ENCODE measurements around the gene SPEG. TPM values are rescaled to one million over a fixed set of nuclear protein-coding genes. Genes with fewer than 3 reads are reported as not detected.

SPEG gene
- total and polyA plus RNA-seq, 2 experiments from 2014 or later: 12.6 to 32.4 TPM

DNA sequence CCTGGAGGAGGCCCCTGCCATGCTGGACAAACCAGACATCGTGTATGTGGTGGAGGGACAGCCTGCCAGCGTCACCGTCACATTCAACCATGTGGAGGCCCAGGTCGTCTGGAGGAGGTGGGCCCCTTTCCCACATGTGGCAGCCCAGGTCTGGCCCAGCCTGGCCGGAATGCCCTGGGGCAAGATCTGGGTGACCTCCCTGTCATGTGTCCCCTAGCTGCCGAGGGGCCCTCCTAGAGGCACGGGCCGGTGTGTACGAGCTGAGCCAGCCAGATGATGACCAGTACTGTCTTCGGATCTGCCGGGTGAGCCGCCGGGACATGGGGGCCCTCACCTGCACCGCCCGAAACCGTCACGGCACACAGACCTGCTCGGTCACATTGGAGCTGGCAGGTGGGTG, 38.9 kb downstream of the SPEG start (continued):
- TF ChIP-seq, protein P1, sequence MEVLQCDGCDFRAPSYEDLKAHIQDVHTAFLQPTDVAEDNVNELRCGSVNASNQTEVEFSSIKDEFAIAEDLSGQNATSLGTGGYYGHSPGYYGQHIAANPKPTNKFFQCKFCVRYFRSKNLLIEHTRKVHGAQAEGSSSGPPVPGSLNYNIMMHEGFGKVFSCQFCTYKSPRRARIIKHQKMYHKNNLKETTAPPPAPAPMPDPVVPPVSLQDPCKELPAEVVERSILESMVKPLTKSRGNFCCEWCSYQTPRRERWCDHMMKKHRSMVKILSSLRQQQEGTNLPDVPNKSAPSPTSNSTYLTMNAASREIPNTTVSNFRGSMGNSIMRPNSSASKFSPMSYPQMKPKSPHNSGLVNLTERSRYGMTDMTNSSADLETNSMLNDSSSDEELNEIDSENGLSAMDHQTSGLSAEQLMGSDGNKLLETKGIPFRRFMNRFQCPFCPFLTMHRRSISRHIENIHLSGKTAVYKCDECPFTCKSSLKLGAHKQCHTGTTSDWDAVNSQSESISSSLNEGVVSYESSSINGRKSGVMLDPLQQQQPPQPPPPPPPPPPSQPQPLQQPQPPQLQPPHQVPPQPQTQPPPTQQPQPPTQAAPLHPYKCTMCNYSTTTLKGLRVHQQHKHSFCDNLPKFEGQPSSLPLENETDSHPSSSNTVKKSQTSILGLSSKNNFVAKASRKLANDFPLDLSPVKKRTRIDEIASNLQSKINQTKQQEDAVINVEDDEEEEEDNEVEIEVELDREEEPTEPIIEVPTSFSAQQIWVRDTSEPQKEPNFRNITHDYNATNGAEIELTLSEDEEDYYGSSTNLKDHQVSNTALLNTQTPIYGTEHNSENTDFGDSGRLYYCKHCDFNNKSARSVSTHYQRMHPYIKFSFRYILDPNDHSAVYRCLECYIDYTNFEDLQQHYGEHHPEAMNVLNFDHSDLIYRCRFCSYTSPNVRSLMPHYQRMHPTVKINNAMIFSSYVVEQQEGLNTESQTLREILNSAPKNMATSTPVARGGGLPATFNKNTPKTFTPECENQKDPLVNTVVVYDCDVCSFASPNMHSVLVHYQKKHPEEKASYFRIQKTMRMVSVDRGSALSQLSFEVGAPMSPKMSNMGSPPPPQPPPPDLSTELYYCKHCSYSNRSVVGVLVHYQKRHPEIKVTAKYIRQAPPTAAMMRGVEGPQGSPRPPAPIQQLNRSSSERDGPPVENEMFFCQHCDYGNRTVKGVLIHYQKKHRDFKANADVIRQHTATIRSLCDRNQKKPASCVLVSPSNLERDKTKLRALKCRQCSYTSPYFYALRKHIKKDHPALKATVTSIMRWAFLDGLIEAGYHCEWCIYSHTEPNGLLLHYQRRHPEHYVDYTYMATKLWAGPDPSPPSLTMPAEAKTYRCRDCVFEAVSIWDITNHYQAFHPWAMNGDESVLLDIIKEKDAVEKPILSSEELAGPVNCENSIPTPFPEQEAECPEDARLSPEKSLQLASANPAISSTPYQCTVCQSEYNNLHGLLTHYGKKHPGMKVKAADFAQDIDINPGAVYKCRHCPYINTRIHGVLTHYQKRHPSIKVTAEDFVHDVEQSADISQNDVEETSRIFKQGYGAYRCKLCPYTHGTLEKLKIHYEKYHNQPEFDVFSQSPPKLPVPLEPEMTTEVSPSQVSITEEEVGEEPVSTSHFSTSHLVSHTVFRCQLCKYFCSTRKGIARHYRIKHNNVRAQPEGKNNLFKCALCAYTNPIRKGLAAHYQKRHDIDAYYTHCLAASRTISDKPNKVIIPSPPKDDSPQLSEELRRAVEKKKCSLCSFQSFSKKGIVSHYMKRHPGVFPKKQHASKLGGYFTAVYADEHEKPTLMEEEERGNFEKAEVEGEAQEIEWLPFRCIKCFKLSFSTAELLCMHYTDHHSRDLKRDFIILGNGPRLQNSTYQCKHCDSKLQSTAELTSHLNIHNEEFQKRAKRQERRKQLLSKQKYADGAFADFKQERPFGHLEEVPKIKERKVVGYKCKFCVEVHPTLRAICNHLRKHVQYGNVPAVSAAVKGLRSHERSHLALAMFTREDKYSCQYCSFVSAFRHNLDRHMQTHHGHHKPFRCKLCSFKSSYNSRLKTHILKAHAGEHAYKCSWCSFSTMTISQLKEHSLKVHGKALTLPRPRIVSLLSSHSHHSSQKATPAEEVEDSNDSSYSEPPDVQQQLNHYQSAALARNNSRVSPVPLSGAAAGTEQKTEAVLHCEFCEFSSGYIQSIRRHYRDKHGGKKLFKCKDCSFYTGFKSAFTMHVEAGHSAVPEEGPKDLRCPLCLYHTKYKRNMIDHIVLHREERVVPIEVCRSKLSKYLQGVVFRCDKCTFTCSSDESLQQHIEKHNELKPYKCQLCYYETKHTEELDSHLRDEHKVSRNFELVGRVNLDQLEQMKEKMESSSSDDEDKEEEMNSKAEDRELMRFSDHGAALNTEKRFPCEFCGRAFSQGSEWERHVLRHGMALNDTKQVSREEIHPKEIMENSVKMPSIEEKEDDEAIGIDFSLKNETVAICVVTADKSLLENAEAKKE (CRISPR knock-in tag; IDR thresholded peaks at IDR 0.05): no peak
- TF ChIP-seq EZH2phosphoT487 (IDR thresholded peaks at IDR 0.05; ENCODE audit: unreplicated experiment): no peak
- no peak for TF ChIP-seq NANOG (IDR thresholded peaks at IDR 0.05; ENCODE audit: borderline replicate concordance)
- no peak for TF ChIP-seq ZNF331 (CRISPR knock-in tag; IDR thresholded peaks at IDR 0.05; ENCODE audit: low read depth)

DNA sequence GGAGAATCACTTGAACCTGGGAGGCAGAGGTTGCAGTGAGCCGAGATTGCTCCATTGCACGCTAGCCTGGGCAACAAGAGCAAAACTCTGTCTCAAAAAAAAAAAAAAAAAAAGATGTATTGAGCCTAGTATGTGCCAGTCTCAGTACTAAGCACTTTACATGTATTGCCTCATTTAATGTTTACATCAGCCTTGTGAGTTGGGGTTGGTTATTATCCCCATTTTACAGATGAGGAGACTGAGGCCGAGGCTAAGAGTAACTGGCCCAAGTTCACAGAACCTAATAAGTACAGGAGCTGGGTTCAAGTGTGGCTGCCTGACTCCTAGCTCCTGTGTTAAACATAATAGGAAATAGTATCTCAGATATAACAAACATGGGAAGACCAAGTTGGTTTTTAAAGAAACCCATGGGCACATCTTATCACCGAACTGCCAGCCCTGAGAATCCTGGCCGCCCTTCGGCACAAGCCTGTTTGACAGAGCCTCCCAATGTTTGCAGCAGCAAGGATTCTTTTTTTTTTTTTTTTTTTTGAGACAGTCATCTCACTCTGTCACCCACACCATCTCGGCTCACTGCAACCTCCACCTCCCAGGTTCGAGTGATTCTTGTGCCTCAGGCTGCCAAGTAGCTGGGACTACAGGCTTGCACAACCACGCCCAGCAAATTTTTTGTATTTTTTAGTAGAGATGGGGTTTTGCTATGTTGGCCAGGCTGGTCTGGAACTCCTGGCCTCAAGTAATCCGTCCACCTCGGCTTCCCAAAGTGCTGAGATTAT, 39.8 kb downstream of the SPEG start:
- H2AFZ ChIP-seq: no peak overlapping the region
- no peak overlapping the region for H3K27ac ChIP-seq (ENCODE audit: low read depth)
- Mint-ChIP-seq H3K36me3 (ENCODE audit: low read depth) (peaks cover 3% of the 10 kb centered on the region; the same call in 1 of the 3 replicates), H3K4me1 (peaks cover 25% of the 10 kb centered on the region), H3K4me3 (no peak overlapping the region), H3K27me3 (ENCODE audit: insufficient read depth, low read depth, poor library complexity) (peaks cover 20% of the 10 kb centered on the region), H3K9me3 (no peaks in the 10 kb centered on the region; the same call in 2 of the 3 replicates), H3K27ac (no peak overlapping the region)
- H3K9me2 ChIP-seq (ENCODE audit: insufficient read depth): no peaks in the 10 kb centered on the region
- no peaks in the 10 kb centered on the region for H4K20me1 ChIP-seq (replicated peaks; ENCODE audit: insufficient read depth)
- H3F3A ChIP-seq (replicated peaks; ENCODE audit: low read depth): no peaks in the 10 kb centered on the region; the same call in 1 of the 2 replicates
- no peaks in the 10 kb centered on the region for H3K36me3 ChIP-seq (ENCODE audit: insufficient read depth)
- no peaks in the 10 kb centered on the region for H3K79me2 ChIP-seq (replicated peaks; ENCODE audit: insufficient read depth)
- no peak overlapping the region for H3K4me3 ChIP-seq
- no peak overlapping the region for H3K4me2 ChIP-seq
- ATAC-seq (no peak), DNase-seq (ENCODE audit: low spot score) (no peak)
- peaks cover 11% of the 10 kb centered on the region; the same call in 1 of the 2 replicates for H3K4me1 ChIP-seq (ENCODE audit: insufficient read depth)
- H3K27me3 ChIP-seq (ENCODE audit: insufficient read depth): no peaks in the 10 kb centered on the region
- TF ChIP-seq, protein P2, sequence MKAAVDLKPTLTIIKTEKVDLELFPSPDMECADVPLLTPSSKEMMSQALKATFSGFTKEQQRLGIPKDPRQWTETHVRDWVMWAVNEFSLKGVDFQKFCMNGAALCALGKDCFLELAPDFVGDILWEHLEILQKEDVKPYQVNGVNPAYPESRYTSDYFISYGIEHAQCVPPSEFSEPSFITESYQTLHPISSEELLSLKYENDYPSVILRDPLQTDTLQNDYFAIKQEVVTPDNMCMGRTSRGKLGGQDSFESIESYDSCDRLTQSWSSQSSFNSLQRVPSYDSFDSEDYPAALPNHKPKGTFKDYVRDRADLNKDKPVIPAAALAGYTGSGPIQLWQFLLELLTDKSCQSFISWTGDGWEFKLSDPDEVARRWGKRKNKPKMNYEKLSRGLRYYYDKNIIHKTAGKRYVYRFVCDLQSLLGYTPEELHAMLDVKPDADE (IDR thresholded peaks at IDR 0.05): no peak
- TF ChIP-seq EZH2 (IDR thresholded peaks at IDR 0.05; ENCODE audit: low read depth, unreplicated experiment): no peak
- no peak for TF ChIP-seq CREB1 (CRISPR knock-in tag; IDR thresholded peaks at IDR 0.05; ENCODE audit: low read depth)
- no peak for TF ChIP-seq ZNF114 (CRISPR knock-in tag; IDR thresholded peaks at IDR 0.05)
- TF ChIP-seq JUNB (IDR thresholded peaks at IDR 0.05; ENCODE audit: unreplicated experiment): no peak
- TF ChIP-seq EZH2phosphoT487 (IDR thresholded peaks at IDR 0.05; ENCODE audit: unreplicated experiment): no peak
- no peak for TF ChIP-seq POLR2AphosphoS5 (IDR thresholded peaks at IDR 0.05; ENCODE audit: low read depth)

All from GM23338 (cell line).